ENCODE results near the gene CEP164. TPM values are rescaled to one million over a fixed set of nuclear protein-coding genes. Genes with fewer than 3 reads are reported as not detected.

Gene CEP164
- total RNA-seq = 10 to 100 TPM; 13.8 to 26.2 (median 17.3) TPM
- long read RNA-seq, donor 1, partial matches to known transcripts = 3 of 13 reads
- long read RNA-seq, donor 1, other reads (novel, unspliced or antisense) = 7 of 13 reads
- long read RNA-seq, donor 2, partial matches to known transcripts = 1 of 8 reads
- long read RNA-seq, donor 2, other reads (novel, unspliced or antisense) = 1 of 8 reads

DNA sequence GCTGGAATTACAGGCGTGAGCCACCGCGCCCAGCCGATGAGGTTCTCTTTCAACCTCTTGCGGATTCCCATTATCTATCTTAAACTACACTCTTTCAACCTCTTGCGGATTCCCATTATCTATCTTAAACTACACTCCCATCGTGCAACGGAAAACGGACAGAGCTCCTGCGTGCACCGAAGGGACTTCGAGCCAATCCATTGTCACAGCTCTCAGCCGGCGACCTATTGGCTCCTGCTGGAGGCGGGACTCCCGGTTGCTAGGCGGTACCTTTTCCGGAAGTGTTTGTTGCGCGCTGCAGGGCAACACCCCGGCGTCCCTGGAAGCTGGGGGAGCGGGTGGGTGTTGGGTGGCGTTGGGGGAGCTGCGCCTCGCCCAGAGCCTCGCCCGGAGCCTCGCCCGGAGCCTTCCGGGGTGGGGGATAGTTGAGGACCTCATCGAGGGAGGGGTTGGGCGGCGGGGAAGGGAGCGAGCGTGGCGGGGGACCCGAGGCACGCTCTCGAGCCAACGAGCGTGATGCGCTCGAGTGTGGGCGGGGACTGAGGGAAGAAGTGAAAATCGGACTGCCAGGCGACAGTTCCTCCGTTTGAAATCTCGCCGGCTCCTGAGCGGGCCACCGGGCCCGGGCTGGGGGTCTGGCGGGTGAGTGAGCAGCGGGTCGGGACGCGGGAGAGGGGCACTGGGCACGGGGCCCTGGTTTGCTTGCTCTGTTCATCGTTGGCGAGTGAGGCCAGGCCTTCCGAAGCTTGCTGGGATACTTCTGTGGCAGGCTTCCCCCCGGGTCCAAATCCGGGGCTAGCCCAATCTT, at the start of gene CEP164:
Gene CEP164, plus strand, starts transcription at position 288 of the 808 bp plus-strand sequence. CDS start 10,733 bp downstream, outside the sequence.
- Histone ChIP-seq H3K9me3 (no peaks in the 10 kb centered on the region), H3K36me3 (ENCODE audit: low read depth) (no peaks in the 10 kb centered on the region), H3K4me1 (ENCODE audit: low read depth) (peaks cover 8% of the 10 kb centered on the region), H3K4me3 (peak within 1 kb of the TSS; percentile 56)
- ATAC-seq (peak; percentile 99), DNase-seq (peak; percentile 95 to 97 (median 97))
- TF ChIP-seq, protein P1, sequence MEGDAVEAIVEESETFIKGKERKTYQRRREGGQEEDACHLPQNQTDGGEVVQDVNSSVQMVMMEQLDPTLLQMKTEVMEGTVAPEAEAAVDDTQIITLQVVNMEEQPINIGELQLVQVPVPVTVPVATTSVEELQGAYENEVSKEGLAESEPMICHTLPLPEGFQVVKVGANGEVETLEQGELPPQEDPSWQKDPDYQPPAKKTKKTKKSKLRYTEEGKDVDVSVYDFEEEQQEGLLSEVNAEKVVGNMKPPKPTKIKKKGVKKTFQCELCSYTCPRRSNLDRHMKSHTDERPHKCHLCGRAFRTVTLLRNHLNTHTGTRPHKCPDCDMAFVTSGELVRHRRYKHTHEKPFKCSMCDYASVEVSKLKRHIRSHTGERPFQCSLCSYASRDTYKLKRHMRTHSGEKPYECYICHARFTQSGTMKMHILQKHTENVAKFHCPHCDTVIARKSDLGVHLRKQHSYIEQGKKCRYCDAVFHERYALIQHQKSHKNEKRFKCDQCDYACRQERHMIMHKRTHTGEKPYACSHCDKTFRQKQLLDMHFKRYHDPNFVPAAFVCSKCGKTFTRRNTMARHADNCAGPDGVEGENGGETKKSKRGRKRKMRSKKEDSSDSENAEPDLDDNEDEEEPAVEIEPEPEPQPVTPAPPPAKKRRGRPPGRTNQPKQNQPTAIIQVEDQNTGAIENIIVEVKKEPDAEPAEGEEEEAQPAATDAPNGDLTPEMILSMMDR (IDR thresholded peaks at IDR 0.05) = no peak
- intact Hi-C loops (cut with DNase I, micrococcal nuclease) = no loop called here

DNA sequence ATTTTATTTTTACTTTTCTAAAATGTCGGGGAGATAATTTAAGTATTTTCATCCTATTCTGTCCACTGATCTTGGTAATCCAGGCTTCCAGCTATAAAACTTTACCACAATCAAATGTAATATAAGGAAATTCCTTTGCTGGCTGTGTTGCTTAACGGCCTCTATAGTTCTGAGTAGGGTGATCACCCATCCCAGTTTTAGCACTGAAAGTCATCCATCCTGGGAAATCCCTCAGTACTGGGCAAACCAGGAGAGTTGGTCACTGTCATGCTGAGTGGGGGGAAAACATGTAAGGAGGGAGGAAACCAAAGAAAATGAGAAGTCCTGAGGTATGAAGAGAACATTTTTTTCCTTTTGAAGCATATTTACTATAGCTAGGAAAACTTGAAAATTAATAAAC, 49.3 kb upstream of the CEP164 start:
- no peaks in the 10 kb centered on the region for H3K4me1 ChIP-seq (ENCODE audit: low read depth)
- intact Hi-C loops (cut with DNase I, micrococcal nuclease) = no loop called here
- peaks cover 4% of the 10 kb centered on the region for H3K9me3 ChIP-seq
- DNase-seq = no peak
- H3K36me3 ChIP-seq (ENCODE audit: low read depth) = no peaks in the 10 kb centered on the region
- TF ChIP-seq, protein P1 (IDR thresholded peaks at IDR 0.05) = no peak
- H3K4me3 ChIP-seq = no peak overlapping the region
- no peak for ATAC-seq

DNA sequence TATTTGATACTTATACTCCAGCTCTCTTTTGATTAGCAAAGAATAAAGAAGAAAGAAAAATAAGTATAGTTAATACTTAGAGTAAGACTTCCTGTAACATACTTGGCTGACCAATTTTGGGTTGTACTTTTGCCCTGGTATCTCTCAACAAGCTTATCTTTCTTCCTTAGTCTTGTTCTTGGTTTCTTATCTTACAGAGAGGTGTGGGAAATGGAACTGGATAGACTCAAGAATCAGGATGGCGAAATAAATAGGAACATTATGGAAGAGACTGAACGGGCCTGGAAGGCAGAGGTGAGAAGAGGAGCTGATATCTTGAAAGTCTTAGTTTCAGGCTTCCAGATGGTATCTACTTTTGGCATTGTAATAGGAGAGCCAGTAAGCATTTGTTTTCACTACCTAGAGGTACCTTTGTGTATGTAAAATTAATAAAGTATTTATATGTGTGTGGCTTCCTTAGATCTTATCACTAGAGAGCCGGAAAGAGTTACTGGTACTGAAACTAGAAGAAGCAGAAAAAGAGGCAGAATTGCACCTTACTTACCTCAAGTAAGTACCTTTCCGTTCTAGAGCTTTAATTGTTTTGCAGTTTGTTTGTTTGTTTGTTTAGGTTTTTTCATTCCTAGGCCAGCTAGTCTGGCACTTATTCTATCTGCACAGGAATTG, 47.8 kb upstream of the CEP164 start:
- DNase-seq = no peak
- intact Hi-C loops (cut with DNase I, micrococcal nuclease) = no loop called here
- TF ChIP-seq, protein P1 (IDR thresholded peaks at IDR 0.05) = no peak
- Histone ChIP-seq H3K9me3 (no peaks in the 10 kb centered on the region), H3K4me3 (no peak overlapping the region), H3K36me3 (ENCODE audit: low read depth) (no peaks in the 10 kb centered on the region), H3K4me1 (ENCODE audit: low read depth) (no peaks in the 10 kb centered on the region)
- ATAC-seq = peak; percentile 36

DNA sequence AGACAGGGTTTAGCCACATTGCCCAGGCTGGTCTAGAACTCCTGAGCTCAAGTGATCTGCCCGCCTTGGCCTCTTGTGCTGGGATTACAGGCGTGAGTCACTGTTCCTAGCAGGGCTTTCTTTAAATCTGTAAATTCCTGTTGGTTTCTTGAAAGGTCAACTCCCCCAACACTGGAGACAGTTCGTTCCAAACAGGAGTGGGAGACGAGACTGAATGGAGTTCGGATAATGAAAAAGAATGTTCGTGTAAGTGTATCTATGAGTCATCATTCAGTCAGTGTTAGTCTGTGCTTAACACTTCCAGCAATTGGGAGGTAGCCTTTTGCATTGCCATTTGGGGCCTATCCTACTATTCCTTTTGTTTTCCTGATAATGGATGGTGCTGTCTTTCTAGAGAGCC, 46.5 kb upstream of the CEP164 start:
- H3K36me3 ChIP-seq (ENCODE audit: low read depth) = no peaks in the 10 kb centered on the region

DNA sequence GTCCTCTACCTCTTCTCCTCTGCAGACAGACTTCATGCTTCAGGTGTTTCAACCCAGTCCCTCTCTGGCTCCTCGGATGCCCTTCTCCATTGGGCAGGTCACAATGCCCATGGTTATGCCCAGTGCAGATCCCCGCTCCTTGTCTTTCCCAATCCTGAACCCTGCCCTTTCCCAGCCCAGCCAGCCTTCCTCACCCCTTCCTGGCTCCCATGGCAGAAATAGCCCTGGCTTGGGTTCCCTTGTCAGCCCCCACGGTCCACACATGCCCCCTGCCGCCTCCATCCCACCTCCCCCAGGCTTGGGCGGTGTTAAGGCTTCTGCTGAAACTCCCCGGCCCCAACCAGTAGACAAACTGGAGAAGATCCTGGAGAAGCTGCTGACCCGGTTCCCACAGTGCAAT, 45.8 kb upstream of the CEP164 start:
- H3K4me3 ChIP-seq = no peak overlapping the region
- ATAC-seq (no peak), DNase-seq (no peak)
- no peaks in the 10 kb centered on the region for H3K4me1 ChIP-seq (ENCODE audit: low read depth)
- no peaks in the 10 kb centered on the region for H3K36me3 ChIP-seq (ENCODE audit: low read depth)
- TF ChIP-seq, protein P1 (IDR thresholded peaks at IDR 0.05) = no peak
- intact Hi-C loops (cut with DNase I, micrococcal nuclease) = no loop called here
- no peaks in the 10 kb centered on the region for H3K9me3 ChIP-seq

More for the DNA sequence above, 46.5 kb upstream of the CEP164 start:
- DNase-seq = no peak
- Histone ChIP-seq H3K9me3 (no peaks in the 10 kb centered on the region), H3K4me1 (ENCODE audit: low read depth) (no peaks in the 10 kb centered on the region), H3K4me3 (no peak overlapping the region)
- TF ChIP-seq, protein P1 (IDR thresholded peaks at IDR 0.05) = no peak
- peak; percentile 26 for ATAC-seq
- intact Hi-C loops (cut with DNase I, micrococcal nuclease) = no loop called here

Measured in mucosa of descending colon (tissue), 3 donors.